GM21423 (cell line): ENCODE data around the gene C19orf38.

Experiments
- ATAC-seq: cut with Tn5 transposase; IDR thresholded peaks from one replicate; pipeline ENCODE4 v1.9.1; 2021; ENCODE audit warnings: mild to moderate bottlenecking, moderate library complexity; ENCODE audit not compliant: unreplicated experiment

C19orf38 gene

GRCh38 chr19:10848230-10848856 is at the start of gene C19orf38:
C19orf38 (plus strand) TSS chr19:10848415; CDS start chr19:10848509, 94 bp downstream.
- ATAC-seq: no peak

- no peak for ATAC-seq
Measured at GRCh38 chr19:10800488-10800887, 47.7 kb upstream of the C19orf38 start.

DNA sequence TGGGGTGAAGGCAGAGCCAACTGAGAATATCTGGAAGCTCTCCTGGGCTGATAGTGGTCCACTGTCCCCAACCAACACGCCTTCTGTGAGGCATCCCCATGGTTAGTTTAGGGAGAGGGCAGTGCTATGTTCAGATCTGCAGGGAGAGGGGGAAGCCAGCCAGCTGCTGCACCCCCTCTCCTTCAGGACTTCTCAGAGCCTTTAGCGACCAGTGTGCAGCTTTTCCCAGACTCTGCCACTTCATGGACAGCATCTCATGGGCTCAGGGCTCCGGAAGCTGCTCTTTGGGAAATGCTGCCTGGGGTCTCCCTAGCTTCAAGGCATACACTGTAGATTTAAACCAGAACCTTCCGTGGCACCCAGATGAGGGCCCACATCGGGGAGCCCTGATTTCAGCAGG is 45.7 kb upstream of the C19orf38 start:
- ATAC-seq: no peak

DNA sequence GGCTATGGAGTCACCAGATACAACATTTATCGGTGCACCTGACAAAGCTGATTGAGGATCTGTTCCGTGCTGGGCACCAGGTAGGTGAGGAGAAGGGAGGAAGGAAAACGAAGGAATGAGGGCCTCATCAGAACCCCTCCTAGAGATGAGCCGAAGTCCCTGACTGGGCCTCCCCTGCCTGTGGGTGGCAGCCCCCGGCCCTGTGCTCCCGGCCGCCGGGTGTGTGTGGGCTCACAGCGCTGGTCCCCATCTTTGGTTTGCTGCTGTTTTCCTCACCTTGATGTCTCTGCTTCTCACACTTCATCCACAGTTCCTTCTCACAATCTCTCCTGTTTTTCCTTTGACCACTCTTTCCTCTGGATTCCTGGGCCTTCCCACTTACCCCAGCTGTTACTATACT is 45.0 kb upstream of the C19orf38 start:
- no peak for ATAC-seq

GRCh38 chr19:10805065-10805757 is 43.0 kb upstream of the C19orf38 start:
- no peak for ATAC-seq

DNA sequence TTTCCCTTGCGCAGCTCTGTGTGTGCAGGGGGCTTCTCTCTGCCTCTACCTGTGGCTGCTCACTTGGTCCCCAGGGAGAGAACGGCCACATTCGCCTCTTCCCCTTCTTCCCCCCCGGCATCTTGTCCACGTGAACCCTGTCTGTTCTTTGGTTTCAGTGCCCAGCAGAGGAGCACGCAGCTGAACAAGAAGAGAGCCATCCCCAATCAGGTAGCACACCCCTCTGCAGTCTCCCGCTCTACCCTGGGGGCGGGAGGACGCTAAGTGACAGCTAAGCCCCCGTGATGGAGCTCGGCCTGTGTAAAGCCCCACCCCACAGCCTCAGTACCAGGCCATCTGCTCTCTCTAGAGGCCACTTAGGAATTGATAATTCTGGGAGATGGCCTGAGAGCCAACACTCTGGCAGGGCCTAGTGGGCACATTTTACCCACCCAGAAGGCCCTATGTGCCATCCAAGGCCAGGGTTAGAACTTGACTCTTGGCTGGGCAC is 42.4 kb upstream of the C19orf38 start:
- no peak for ATAC-seq

GRCh38 chr19:10808937-10809649 is 39.1 kb upstream of the C19orf38 start:
- ATAC-seq: no peak

- ATAC-seq: no peak
Measured at GRCh38 chr19:10809651-10810285, 38.4 kb upstream of the C19orf38 start.

DNA sequence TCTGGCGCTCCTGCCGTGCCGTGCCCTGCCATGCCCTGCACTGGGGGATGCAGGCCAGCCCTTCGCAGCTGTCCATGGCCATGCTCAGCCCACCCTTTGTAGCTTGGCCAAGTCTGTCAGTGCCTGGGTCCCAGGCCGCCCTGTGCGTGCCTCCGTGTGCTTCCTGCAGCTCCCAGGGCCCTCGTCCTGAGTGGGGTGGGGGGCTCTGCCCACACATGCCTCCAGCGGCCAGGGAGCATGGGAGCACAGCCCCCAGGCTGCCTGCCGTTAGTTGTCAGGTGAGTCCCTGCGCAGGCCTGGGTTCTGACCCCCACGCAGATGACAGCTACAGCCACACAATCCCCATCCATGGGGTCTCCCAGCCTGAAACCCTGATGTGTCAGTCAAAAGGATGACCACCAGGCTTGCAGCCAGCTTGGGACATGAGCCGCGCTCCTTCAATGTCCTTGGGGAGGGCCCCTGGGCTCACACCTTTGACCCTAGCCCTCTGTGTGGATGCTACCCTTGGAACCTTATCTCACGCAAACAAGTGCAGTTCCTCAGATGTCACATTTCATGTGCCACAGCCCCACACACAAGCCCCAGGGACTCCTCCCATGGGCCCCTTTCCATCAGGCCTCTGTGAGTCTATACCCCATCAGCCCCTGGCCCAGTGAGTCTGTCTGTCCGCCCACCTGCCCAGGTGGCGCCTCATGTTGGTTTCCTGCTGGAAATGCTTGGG is 36.7 kb upstream of the C19orf38 start:
- no peak for ATAC-seq

DNA sequence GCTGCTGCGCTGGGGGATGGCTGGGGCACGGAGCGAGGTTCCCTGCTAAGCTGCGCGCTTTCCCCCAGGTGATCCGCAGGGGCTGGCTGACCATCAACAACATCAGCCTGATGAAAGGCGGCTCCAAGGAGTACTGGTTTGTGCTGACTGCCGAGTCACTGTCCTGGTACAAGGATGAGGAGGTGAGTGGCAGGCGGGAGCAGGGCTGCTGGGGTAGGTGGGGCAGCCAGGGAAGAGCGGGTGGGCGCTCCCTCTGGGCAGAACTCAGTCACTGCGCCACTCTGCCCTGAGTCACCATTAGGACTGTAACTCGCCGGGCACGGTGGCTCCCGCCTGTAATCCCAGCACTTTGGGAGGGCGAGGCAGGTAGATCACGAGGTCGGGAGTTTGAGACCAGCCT is 36.0 kb upstream of the C19orf38 start:
- no peak for ATAC-seq

DNA sequence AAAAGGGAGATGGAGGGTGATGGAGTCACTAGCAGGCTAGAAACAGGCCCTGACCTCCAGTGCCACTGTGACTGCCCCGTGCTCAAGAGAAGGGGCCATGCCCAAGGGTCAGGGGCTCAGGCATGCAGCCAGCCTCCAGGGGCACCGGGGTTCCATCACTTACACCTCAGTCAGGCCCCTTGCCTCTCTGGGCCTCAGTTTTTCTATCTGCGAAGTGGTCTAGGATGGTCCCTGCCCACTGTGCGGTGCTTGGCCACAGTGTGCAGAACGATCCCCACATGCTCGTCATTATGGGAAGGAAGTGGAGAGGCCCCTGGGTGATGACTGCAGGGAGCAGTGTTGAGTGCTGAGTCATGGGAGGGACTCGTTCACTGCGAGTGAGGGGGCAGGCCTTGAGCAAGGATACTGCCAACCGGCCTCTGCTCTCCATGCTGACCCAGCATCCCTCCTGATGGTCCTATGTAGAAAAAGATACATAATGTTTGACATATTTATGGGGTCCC is 35.3 kb upstream of the C19orf38 start:
- ATAC-seq: no peak

DNA sequence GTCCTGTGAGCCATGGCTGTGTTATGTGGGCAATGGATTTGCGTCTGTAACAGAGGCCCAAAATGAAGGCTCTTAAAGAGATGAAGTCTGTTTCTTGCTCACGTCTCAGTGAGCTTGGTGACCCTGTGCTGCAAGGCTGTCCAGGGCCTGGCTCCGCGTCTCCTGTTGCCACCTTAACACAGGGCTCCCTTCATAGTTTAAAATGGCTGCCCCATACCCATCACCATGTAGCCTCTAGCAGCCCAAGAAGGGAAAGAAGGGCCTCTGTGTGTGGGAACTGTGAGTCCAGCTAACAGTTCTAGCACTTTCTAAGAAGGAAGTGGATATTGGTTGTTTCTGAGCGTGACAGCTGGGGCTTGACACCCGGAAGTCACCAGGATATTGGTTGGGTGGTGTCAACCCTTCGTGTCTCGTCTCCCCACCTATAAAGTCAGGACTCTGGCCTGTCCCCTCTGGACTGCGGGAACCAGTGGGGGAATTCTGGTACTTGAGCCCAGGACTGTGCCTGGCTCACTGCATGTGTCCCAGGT is 33.1 kb upstream of the C19orf38 start:
- ATAC-seq: no peak

- ATAC-seq: no peak
Measured at GRCh38 chr19:10815969-10816644, 32.1 kb upstream of the C19orf38 start.

DNA sequence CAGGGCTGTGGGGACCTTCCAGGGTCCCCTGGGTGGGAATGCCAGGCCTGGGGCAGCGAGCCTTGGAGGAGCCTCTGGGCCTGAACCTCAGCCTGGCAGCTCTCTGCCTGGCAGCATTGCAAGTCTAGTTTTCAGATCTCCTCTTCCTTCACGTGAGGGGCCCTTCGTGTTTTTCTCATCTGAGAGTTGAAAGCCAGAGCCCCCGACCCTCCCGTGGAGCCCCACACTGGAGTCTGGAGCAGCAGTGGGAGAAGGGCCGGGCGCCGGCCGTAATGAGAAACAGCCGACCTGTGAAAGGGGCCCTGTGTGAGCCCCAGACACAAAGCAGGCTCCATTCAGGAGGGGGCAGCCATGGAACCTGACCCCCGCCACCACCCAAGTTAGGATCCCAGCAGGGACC is 31.5 kb upstream of the C19orf38 start:
- no peak for ATAC-seq

- ATAC-seq: no peak
Measured at GRCh38 chr19:10817291-10818038, 30.8 kb upstream of the C19orf38 start.

- no peak for ATAC-seq
Measured at GRCh38 chr19:10818301-10819123, 29.7 kb upstream of the C19orf38 start.

- ATAC-seq: no peak
Measured at GRCh38 chr19:10819124-10820060, 28.8 kb upstream of the C19orf38 start.
